NCI-H1092 treated with DMSO at 0.1 percent for 48 hours (cell line): ENCODE measurements around the gene UGT1A9.

ENCODE experiments used
- DNase-seq: peaks from one replicate; lab custom pipeline; 2025; lab: John Stamatoyannopoulos, UW

UGT1A9 gene

GRCh38 chr2:233758849-233759248 lies 87.2 kb downstream of the UGT1A9 start:
- DNase-seq, result no peak

- DNase-seq, result no peak
Observed at GRCh38 chr2:233760043-233760442, 88.3 kb downstream of the UGT1A9 start, which contains the start of gene UGT1A1. TSS of gene UGT1A1 (plus strand) at chr2:233760270. CDS start at chr2:233760288, 18 bp downstream.

DNA sequence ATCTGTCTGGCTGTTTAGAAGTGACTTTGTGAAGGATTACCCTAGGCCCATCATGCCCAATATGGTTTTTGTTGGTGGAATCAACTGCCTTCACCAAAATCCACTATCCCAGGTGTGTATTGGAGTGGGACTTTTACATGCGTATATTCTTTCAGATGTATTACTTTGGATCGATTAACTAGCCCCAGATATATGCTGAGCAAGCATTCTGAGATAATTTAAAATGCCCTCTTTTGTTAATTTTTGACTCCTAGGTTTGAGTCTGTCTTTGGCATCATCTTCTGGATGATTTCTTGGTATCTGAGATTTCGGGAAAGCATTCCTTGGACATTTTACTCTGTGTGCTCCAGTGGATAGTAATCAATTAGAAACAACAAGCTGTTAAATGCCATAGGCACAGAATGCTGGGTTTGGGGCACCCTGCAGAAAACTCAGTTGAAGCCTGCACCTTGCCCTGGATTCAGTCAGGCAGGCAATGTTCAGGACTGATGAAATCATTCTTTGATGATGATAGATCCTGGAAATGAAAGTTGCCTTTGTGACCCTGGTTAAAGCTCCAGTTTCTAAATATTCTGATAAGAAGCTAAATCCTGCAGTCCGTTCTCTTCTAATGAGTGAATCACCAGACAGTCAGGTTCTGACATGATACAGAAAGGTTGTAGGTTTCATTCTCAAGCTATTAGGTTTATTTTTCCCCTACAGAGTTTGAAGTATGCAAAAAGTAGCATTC lies 89.5 kb downstream of the UGT1A9 start:
- DNase-seq, result no peak

- DNase-seq, result no peak
Observed at GRCh38 chr2:233764264-233764663, 92.6 kb downstream of the UGT1A9 start.

DNA sequence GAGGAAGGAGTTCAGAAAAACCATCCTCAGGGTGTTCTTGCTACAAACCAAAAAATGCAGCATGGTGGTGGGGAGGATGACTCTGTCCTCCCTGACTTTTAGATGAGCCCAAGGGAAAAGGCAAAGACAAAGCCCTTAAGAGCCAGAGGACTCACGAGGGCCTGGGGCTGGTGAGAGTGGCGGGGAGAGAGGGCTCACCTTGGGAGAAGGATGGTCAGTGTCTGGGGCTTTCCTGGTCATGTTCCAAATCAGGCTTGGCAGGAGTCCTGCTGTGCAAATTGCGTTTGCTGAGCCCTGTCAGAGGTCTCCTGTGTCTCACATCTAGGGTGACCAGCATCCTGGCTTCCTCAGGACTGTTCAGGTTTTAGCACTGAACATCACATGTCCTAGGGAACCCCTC lies 93.1 kb downstream of the UGT1A9 start:
- no peak for DNase-seq

GRCh38 chr2:233766416-233766815 lies 94.7 kb downstream of the UGT1A9 start:
- DNase-seq, result no peak

DNA sequence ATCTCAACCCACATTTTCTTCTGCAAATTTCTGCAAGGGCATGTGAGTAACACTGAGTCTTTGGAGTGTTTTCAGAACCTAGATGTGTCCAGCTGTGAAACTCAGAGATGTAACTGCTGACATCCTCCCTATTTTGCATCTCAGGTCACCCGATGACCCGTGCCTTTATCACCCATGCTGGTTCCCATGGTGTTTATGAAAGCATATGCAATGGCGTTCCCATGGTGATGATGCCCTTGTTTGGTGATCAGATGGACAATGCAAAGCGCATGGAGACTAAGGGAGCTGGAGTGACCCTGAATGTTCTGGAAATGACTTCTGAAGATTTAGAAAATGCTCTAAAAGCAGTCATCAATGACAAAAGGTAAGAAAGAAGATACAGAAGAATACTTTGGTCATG lies 96.4 kb downstream of the UGT1A9 start:
- DNase-seq, result no peak

- DNase-seq, result no peak
Observed at GRCh38 chr2:233769260-233769659, 97.6 kb downstream of the UGT1A9 start.

GRCh38 chr2:233772153-233772552 lies 100.5 kb downstream of the UGT1A9 start:
- no peak for DNase-seq

GRCh38 chr2:233772583-233772982 lies 100.9 kb downstream of the UGT1A9 start:
- DNase-seq, result no peak

DNA sequence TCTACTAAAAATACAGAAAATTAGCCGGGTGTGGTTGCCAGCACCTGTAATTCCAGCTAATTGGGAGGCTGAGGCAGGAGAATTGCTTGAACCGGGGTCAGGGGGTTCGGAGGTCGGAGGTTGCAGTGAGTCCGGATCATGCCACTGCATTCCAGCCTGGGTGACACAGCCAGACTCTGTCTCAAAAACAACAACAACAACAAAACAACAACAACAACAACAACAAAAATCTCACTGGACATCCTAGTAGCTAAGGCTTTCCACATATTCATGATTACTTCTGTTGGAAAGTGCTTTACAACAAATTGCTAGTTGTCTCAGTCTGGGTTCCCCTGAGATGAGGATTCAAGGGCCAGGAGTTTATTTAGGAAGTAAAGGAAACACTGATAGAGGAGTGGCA lies 102.2 kb downstream of the UGT1A9 start:
- DNase-seq, result no peak

DNA sequence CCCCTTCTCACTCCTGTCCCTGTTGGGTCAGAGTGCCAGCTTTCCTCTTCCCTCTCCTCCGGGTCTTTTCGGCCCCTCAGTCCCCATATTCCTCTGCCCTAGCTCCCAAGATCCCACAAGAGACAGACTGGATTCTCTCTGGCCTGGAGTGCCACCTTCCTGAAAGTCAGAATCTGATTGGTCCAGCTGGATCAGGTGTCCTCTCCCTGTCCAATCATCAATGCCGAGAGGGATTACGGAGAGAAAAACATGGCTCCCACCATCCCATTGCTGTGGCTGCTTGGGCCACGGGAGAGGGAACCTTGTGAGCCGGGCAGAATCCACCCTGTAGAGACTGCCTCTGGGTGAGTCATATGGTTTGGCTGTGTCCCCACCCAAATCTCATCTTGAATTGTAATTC lies 103.7 kb downstream of the UGT1A9 start:
- DNase-seq, result no peak

- DNase-seq, result no peak
Observed at GRCh38 chr2:233778030-233778429, 106.3 kb downstream of the UGT1A9 start, which contains the start of gene MROH2A. TSS of gene MROH2A (plus strand) at chr2:233778330. CDS start at chr2:233779359, 1,029 bp downstream.

DNA sequence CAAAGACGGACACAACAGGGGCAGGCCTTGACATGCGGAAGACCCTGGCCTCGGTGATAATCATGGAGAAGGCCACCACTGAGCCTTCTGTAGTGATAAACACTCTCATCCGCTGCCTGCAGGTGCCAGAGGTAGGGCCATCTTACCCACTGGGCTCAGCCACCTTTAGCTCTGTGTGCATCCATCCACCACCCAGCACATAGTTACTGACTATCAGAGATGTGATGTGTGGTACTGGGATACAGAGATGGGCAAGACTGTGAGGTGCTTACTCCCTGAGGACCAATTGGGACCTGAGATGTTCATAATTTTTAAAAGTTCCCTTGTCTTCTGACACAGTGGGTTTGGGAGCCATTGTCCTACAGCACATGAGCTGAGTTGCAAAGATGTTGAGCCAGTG lies 108.0 kb downstream of the UGT1A9 start:
- DNase-seq, result no peak

DNA sequence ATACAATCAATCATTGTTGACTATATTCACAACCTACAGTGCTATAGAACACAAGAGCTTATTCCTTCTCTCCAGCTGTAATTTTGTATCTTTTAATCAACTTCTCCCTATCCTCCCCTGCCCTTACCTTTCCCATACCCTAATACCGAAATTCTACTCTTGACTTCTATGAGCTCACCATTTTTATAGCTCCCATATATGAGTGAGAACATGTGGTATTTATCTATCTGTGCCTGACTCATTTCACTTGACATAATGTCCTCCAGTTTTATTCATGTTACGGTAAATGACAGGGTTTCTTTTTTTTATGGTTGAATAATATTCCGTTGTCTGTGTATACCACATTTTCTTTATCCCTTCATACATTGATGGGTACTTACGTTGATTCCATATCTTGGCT lies 109.1 kb downstream of the UGT1A9 start:
- no peak for DNase-seq

- no peak for DNase-seq
Observed at GRCh38 chr2:233789554-233789953, 117.9 kb downstream of the UGT1A9 start.

DNA sequence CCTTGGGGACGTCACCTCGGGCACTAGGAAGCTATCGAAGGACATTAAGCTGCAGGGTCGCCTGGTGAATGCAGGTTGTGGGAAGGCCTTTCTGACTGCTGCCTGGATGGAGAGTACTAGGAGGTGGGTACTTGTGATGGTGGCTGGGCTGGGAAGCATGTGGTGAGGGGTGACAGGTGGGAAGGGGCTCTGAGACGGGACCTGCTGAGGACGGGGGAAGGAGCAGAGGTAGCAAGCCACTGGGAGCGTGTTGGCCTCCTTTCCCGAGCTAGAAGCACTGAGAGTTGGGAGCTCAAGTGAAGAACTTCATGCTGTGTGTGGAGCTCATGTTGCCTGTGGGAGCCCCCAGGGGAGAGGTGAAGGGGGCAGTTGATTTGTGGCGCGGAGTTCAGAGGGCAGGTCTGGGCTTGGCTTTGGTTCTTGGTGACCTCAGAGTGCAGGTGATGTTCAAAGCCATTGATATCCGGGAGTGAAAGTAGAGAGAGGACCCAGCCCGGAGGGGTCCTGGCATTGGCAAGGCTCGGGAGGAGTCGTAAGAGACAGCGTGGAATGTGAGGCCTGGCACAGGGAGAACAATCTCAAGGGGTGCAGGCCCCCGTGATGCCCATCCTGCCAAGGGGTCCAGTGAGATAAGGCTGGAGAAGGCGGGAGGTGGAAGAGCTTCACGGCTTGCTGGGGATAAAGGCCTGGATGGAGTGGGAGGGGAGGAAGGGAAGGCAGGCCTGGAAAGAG lies 119.6 kb downstream of the UGT1A9 start:
- DNase-seq, result no peak

GRCh38 chr2:233791883-233792329 lies 120.2 kb downstream of the UGT1A9 start:
- DNase-seq, result no peak

GRCh38 chr2:233792720-233793119 lies 121.0 kb downstream of the UGT1A9 start:
- DNase-seq, result no peak

- DNase-seq, result no peak
Observed at GRCh38 chr2:233793465-233794127, 121.9 kb downstream of the UGT1A9 start.

GRCh38 chr2:233794128-233794658 lies 122.5 kb downstream of the UGT1A9 start:
- DNase-seq, result no peak

- no peak for DNase-seq
Observed at GRCh38 chr2:233795735-233796171, 124.1 kb downstream of the UGT1A9 start.
